Measurements from ENCODE around the gene IL21R. TPM values are rescaled to one million over a fixed set of nuclear protein-coding genes. Genes with fewer than 3 reads are reported as not detected.
A peak's percentile ranks its signal among the peaks of the same experiment; 100 is the strongest.

IL21R gene
- total RNA-seq, 4 donors from 2014 or later: 0.15 to 0.58 (median 0.37) TPM

- no peak overlapping the region for H3K4me3 ChIP-seq (ENCODE audit: low read depth, poor library complexity, severe bottlenecking)
- DNase-seq (ENCODE audit: low spot score in 2 of 2): no peak
- WGBS, 2 donors: 49 to 52% methylated on average over 9 of the region's 9 CpGs
- TF ChIP-seq POLR2A (IDR thresholded peaks at IDR 0.05) (no peak), CTCF (IDR thresholded peaks at IDR 0.05) (no peak)
- intact Hi-C loops (cut with DNase I; ENCODE audit: low total_unique reads): no loop called here
These were observed 33.6 kb upstream of the IL21R start for GRCh38 chr16:27368358-27368722.

GRCh38 chr16:27369806-27370205, 32.2 kb upstream of the IL21R start:
- intact Hi-C loops (cut with DNase I; ENCODE audit: low total_unique reads): loop anchor here (5.0 kb wide), 1 partner anchor 133 kb away; no protein-coding TSS in a partner anchor
- H3K4me3 ChIP-seq (ENCODE audit: low read depth, poor library complexity, severe bottlenecking): no peak overlapping the region
- TF ChIP-seq POLR2A (IDR thresholded peaks at IDR 0.05) (no peak), CTCF (IDR thresholded peaks at IDR 0.05) (no peak)
- WGBS, 2 donors: 84 to 90% methylated on average over 3 of the region's 3 CpGs
- peak in 1 of 2 donors; percentile 59 for DNase-seq (ENCODE audit: low spot score in 2 of 2)

- no peak for TF ChIP-seq CTCF (IDR thresholded peaks at IDR 0.05)
- no peak for TF ChIP-seq POLR2A (IDR thresholded peaks at IDR 0.05)
- no peak overlapping the region for H3K4me3 ChIP-seq (ENCODE audit: low read depth, poor library complexity, severe bottlenecking)
- DNase-seq (ENCODE audit: low spot score in 2 of 2): no peak
- intact Hi-C loops (cut with DNase I; ENCODE audit: low total_unique reads): loop anchor here (5.0 kb wide), 1 partner anchor 133 kb away; no protein-coding TSS in a partner anchor
These were observed 31.7 kb upstream of the IL21R start for GRCh38 chr16:27370318-27370717.

DNA sequence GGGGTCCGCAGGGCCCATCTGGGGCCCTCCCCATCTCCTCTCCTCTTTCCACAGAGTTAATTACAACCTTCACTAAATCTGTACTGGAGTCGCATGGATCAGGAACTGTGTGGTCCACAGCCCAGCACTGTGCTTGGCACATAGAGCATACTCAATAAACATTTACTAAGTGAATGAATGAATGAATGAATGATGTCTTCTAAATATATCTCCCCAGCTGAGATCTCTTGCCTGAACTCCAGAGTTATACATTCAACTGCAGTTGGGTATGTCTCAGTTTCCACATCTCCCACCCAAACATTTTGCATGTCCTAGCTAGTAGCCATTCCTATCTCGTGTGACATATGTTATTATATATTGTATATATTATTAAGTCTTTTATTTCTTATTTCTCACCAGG, 28.7 kb upstream of the IL21R start:
- no peak for TF ChIP-seq CTCF (IDR thresholded peaks at IDR 0.05)
- TF ChIP-seq POLR2A (IDR thresholded peaks at IDR 0.05): no peak
- 80 to 88% methylated on average over 3 of the region's 3 CpGs for WGBS, 2 donors
- intact Hi-C loops (cut with DNase I; ENCODE audit: low total_unique reads): loop anchor here (5.0 kb wide), 1 partner anchor 136 kb away; no protein-coding TSS in a partner anchor
- peak in 1 of 2 donors; percentile 40 for DNase-seq (ENCODE audit: low spot score in 2 of 2)
- no peak overlapping the region for H3K4me3 ChIP-seq (ENCODE audit: low read depth, poor library complexity, severe bottlenecking)

DNA sequence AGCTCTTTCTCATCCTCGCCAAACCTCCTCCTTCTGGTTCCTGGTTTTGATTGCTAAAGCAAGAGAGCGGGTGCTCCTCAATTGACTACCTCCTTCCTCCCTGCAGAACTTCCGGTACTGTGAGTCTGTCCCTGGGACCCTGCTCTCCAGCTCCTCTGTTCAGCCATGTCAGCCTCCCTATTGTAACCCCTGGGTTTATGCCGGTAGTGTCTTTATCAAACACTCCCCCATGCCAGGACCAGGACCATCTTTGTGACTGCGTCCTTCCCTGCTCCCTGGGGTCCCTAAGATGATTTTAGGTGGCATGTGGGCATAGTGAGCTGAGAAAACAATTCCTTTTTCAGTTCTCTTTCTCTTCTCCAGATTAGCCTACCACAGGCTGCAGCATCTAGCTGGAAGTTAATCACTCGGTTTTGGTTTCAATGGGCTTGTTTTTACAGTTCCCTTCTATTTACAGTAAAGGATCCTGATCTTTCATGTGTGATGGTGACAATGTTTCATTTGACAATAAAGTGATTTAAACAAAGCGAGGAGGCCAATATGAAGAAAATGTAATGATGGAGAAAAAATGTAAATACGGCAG, 27.7 kb upstream of the IL21R start:
- peak in 1 of 2 donors; percentile 70 for DNase-seq (ENCODE audit: low spot score in 2 of 2)
- H3K4me3 ChIP-seq (ENCODE audit: low read depth, poor library complexity, severe bottlenecking): no peak overlapping the region
- WGBS, 2 donors: 79% methylated on average over 8 of the region's 8 CpGs
- intact Hi-C loops (cut with DNase I; ENCODE audit: low total_unique reads): loop anchor here (5.0 kb wide), 1 partner anchor 137 kb away; no protein-coding TSS in a partner anchor
- no peak for TF ChIP-seq POLR2A (IDR thresholded peaks at IDR 0.05)

DNA sequence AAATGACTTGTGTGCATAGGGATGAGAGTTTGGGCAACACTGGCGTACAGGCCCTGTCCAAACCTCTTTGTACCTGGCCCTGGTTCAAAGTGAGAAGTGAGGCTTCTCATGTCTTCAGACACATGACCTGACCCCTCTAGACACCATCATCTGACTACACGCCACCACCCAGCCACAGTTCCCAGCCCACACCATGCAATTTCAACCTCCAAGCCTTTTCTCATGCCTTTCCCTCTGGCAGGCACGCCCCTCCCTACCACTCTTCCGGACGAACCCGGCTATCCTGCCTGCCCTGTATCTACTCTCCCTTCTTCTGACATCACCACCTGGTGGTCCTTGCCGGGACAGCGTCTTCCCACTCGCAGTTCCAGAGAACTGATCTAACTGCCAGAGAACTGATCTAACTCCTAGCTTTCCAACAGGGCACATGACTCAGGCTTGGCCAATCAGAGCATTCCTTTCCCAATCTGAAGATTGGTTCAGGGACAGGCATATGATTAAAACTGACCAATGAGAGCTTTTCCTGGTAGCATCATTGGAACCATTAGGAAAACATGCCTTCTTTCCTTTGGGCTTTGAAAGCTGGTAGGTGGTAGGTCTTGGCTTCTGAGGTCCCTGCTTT, 27.1 kb upstream of the IL21R start:
- peak; percentile 40 to 91 for DNase-seq (ENCODE audit: low spot score in 2 of 2)
- H3K4me3 ChIP-seq (ENCODE audit: low read depth, poor library complexity, severe bottlenecking): no peak overlapping the region
- no peak for TF ChIP-seq CTCF (IDR thresholded peaks at IDR 0.05)
- TF ChIP-seq POLR2A (IDR thresholded peaks at IDR 0.05): no peak
- intact Hi-C loops (cut with DNase I; ENCODE audit: low total_unique reads): loop anchor here (5.0 kb wide), 1 partner anchor 138 kb away; no protein-coding TSS in a partner anchor
- 18 to 22% methylated on average over 9 of the region's 9 CpGs for WGBS, 2 donors

Data from lower leg skin (tissue), 4 donors.